Caco-2 (cell line): ENCODE results near the gene SUMF2. TPM values are rescaled to one million over a fixed set of nuclear protein-coding genes. Genes with fewer than 3 reads are reported as not detected.
A peak's percentile ranks its signal among the peaks of the same experiment; 100 is the strongest.
"Not testable (repeated sequence)": the region's sequence is repeated elsewhere in the genome, so short reads cannot be mapped to it uniquely, and the experiment has no call there.

Source experiments
- BruUV-seq: library from RNA; stranded (reverse); fragments of 400-500 nt; replicated peaks from 2 replicates; lab custom pipeline; 2021; lab: Mats Ljungman, UMichigan
- CTCF ChIA-PET: fragments of 300-600 bp; sonication (Branson Sonifier 250); formaldehyde crosslinking; loops from one replicate; lab custom pipeline; 2022; ENCODE audit warnings: antibody characterized with exemption; lab: Charles Lee
- POLR2A ChIA-PET: fragments of 300-600 bp; sonication (Branson Sonifier 250); formaldehyde crosslinking; loops from one replicate; lab custom pipeline; 2022; ENCODE audit warnings: antibody characterized with exemption; lab: Charles Lee
- DNase-seq, 2 experiments: peaks; one replicate each; pipeline versions ENCODE4 v3.0.0 to v3.0.0-alpha.2; 2020 to 2022
- H3K27me3 ChIP-seq: replicated peaks from 2 replicates; pipeline ENCODE4 v1.6.0; 2011; ENCODE audit warnings: low read length; ENCODE audit not compliant: control insufficient read depth, insufficient read depth
- H3K36me3 ChIP-seq: 2 replicates; pipeline ENCODE4 v1.5.1; 2011; ENCODE audit warnings: low read length; ENCODE audit not compliant: control insufficient read depth, insufficient read depth
- H3K4me1 ChIP-seq: fragments of 250-450 bp; sonication (Bioruptor Pico); 2 replicates; pipeline ENCODE4 v1.5.1; 2020; ENCODE audit warnings: mild to moderate bottlenecking
- H3K4me3 ChIP-seq: 2 replicates; pipeline ENCODE4 v1.5.1; 2011; ENCODE audit warnings: low read depth, mild to moderate bottlenecking, control low read depth, low read length
- H3K9me3 ChIP-seq: fragments of 250-450 bp; sonication (Bioruptor Pico); 2 replicates; pipeline ENCODE4 v1.5.1; 2020; ENCODE audit warnings: mild to moderate bottlenecking, moderate library complexity
- H3K27ac Mint-ChIP-seq: one replicate; pipeline ENCODE4 v1.8.0; 2022; ENCODE audit warnings: mixed read lengths; ENCODE audit not compliant: unreplicated experiment
- H3K27me3 Mint-ChIP-seq: one replicate; pipeline ENCODE4 v1.8.0; 2022; ENCODE audit warnings: mixed read lengths; ENCODE audit not compliant: insufficient read depth, unreplicated experiment
- H3K36me3 Mint-ChIP-seq: one replicate; pipeline ENCODE4 v1.8.0; 2022; ENCODE audit warnings: mild to moderate bottlenecking, mixed read lengths; ENCODE audit not compliant: insufficient read depth, unreplicated experiment
- H3K4me1 Mint-ChIP-seq: one replicate; pipeline ENCODE4 v1.8.0; 2022; ENCODE audit warnings: low read depth, mixed read lengths; ENCODE audit not compliant: unreplicated experiment
- H3K4me3 Mint-ChIP-seq: one replicate; pipeline ENCODE4 v1.8.0; 2022; ENCODE audit warnings: mild to moderate bottlenecking, moderate library complexity, mixed read lengths; ENCODE audit not compliant: unreplicated experiment
- H3K9me3 Mint-ChIP-seq: one replicate; pipeline ENCODE4 v1.8.0; 2022; ENCODE audit warnings: mixed read lengths; ENCODE audit not compliant: unreplicated experiment
- CTCF ChIP-seq, 2 experiments: fragments of 200-600 bp in 1 of 2; IDR thresholded peaks; 1 replicate in 1 of 2; 2 replicates in 1 of 2; pipeline versions ENCODE4 v1.5.1 to v1.8.0; 2011 to 2022; ENCODE audit warnings: antibody characterized with exemption in 1 of 2, control low read depth in 1 of 2, inconsistent platforms in 1 of 2, low read depth in 1 of 2, low read length in 1 of 2, mild to moderate bottlenecking in 1 of 2, moderate library complexity in 1 of 2; ENCODE audit not compliant: insufficient read depth in 1 of 2, severe bottlenecking in 1 of 2, unreplicated experiment in 1 of 2
- intact Hi-C: fragments of 100-400 bp; cut with micrococcal nuclease; formaldehyde crosslinking; loops from one replicate; pipeline ENCODE4 v1.10.0; 2022; ENCODE audit not compliant: unreplicated experiment
- total RNA-seq: library from RNA; stranded (reverse); gene quantifications from 2 replicates; pipeline ENCODE4 v1.2.3, GENCODE V29; 2022

The SUMF2 gene
- total RNA-seq, 1 experiment from 2014 or later: 172 TPM

GRCh38 chr7:56062382-56062781 is 1.7 kb upstream of the SUMF2 start:
- no peaks in the 10 kb centered on the region for H3K27me3 Mint-ChIP-seq
- TF ChIP-seq CTCF (IDR thresholded peaks at IDR 0.05; ENCODE audit: insufficient read depth in 1 of 2, low read depth in 1 of 2, low read length in 1 of 2, severe bottlenecking in 1 of 2, unreplicated experiment in 1 of 2): no peak
- DNase-seq: no peak
- H3K27ac Mint-ChIP-seq: peak overlapping the region; percentile 38
- Histone ChIP-seq H3K4me3 (no peak overlapping the region), H3K27me3 (no peaks in the 10 kb centered on the region), H3K9me3 (no peaks in the 10 kb centered on the region), H3K36me3 (peaks cover 2% of the 10 kb centered on the region), H3K4me1 (peaks cover 34% of the 10 kb centered on the region)
- intact Hi-C loops: no loop called here
- H3K4me3 Mint-ChIP-seq: peak overlapping the region; percentile 13
- ChIA-PET POLR2A (interaction anchor here (0.7 to 4.7 kb wide), 2 partner anchors 11 to 25 kb away, joined by 3 to 53 read pairs; partner anchors contain the start of genes CCT6A and PSPH), CTCF (interaction anchor here (0.7 to 0.8 kb wide), 2 partner anchors 11 to 421 kb away, joined by 3 to 4 read pairs; partner anchors contain the start of gene PSPH)
- peaks cover 77% of the 10 kb centered on the region for H3K36me3 Mint-ChIP-seq
- peaks cover 23% of the 10 kb centered on the region for H3K4me1 Mint-ChIP-seq
- BruUV-seq: no TSS peak
- no peaks in the 10 kb centered on the region for H3K9me3 Mint-ChIP-seq

- intact Hi-C loops: no loop called here
- BruUV-seq: TSS peak; percentile 12
- no peak for TF ChIP-seq CTCF (IDR thresholded peaks at IDR 0.05; ENCODE audit: insufficient read depth in 1 of 2, low read depth in 1 of 2, low read length in 1 of 2, severe bottlenecking in 1 of 2, unreplicated experiment in 1 of 2)
- Mint-ChIP-seq H3K4me1 (peaks cover 23% of the 10 kb centered on the region), H3K36me3 (peaks cover 70% of the 10 kb centered on the region), H3K27me3 (no peaks in the 10 kb centered on the region), H3K9me3 (no peaks in the 10 kb centered on the region), H3K4me3 (peak overlapping the region; percentile 75), H3K27ac (peak overlapping the region; percentile 88)
- H3K27me3 ChIP-seq: no peaks in the 10 kb centered on the region
- ChIA-PET POLR2A (interaction anchor here (0.8 to 4.7 kb wide), 3 partner anchors 12 to 42 kb away, joined by 3 to 53 read pairs (median 19); partner anchors contain the start of genes CCT6A and PSPH), CTCF (interaction anchor here (0.6 to 1.6 kb wide), 2 partner anchors 12 to 57 kb away, joined by 3 to 12 read pairs; partner anchors contain the start of genes CCT6A and PSPH)
- peaks cover 34% of the 10 kb centered on the region for H3K4me1 ChIP-seq
- H3K4me3 ChIP-seq: peak overlapping the region; percentile 88; the same call in 1 of the 2 replicates
- no peaks in the 10 kb centered on the region for H3K9me3 ChIP-seq
- H3K36me3 ChIP-seq: peaks cover 1% of the 10 kb centered on the region
- DNase-seq: peak in 1 of 2 experiments; percentile 26
Measured at GRCh38 chr7:56063500-56063881, 595 bp upstream of the SUMF2 start.

GRCh38 chr7:56066376-56066775 is 2.3 kb downstream of the SUMF2 start:
- H3K36me3 ChIP-seq, H3K4me3 Mint-ChIP-seq, H3K27me3 Mint-ChIP-seq, BruUV-seq, CTCF ChIA-PET, H3K9me3 Mint-ChIP-seq, POLR2A ChIA-PET, H3K27ac Mint-ChIP-seq, H3K4me3 ChIP-seq, H3K27me3 ChIP-seq, intact Hi-C loops, H3K9me3 ChIP-seq: not testable (repeated sequence)
- peaks cover 22% of the 10 kb centered on the region for H3K4me1 Mint-ChIP-seq
- DNase-seq: peak in 1 of 2 experiments; percentile 17
- peaks cover 23% of the 10 kb centered on the region for H3K4me1 ChIP-seq
- peaks cover 59% of the 10 kb centered on the region for H3K36me3 Mint-ChIP-seq
